Endothelial cell (in vitro differentiated cells): ENCODE results near the gene GXYLT2. TPM values are rescaled to one million over a fixed set of nuclear protein-coding genes. Genes with fewer than 3 reads are reported as not detected.

ENCODE experiments used
- DNase-seq: peaks from one replicate; pipeline ENCODE4 v3.0.0; 2021; ENCODE audit warnings: low spot score
- H3K27ac Mint-ChIP-seq: one replicate; pipeline ENCODE4 v1.8.0; 2021; ENCODE audit warnings: mixed read lengths, inconsistent platforms; ENCODE audit not compliant: unreplicated experiment
- H3K27me3 Mint-ChIP-seq: one replicate; pipeline ENCODE4 v1.8.0; 2021; ENCODE audit warnings: mild to moderate bottlenecking, moderate library complexity, mixed read lengths, inconsistent platforms; ENCODE audit not compliant: unreplicated experiment
- H3K36me3 Mint-ChIP-seq: one replicate; pipeline ENCODE4 v1.8.0; 2021; ENCODE audit warnings: mild to moderate bottlenecking, low read depth, mixed read lengths, inconsistent platforms; ENCODE audit not compliant: unreplicated experiment
- H3K4me1 Mint-ChIP-seq: one replicate; pipeline ENCODE4 v1.8.0; 2021; ENCODE audit warnings: mild to moderate bottlenecking, mixed read lengths, inconsistent platforms; ENCODE audit not compliant: unreplicated experiment
- H3K4me3 Mint-ChIP-seq: one replicate; pipeline ENCODE4 v1.8.0; 2021; ENCODE audit warnings: mild to moderate bottlenecking, mixed read lengths, inconsistent platforms; ENCODE audit not compliant: unreplicated experiment
- H3K9me3 Mint-ChIP-seq: one replicate; pipeline ENCODE4 v1.8.0; 2021; ENCODE audit warnings: mixed read lengths, inconsistent platforms; ENCODE audit not compliant: unreplicated experiment
- CTCF ChIP-seq: fragments of 200-600 bp; sonication (generic); IDR thresholded peaks from one replicate; pipeline ENCODE4 v1.5.0; 2021; ENCODE audit warnings: antibody characterized with exemption; ENCODE audit not compliant: unreplicated experiment
- total RNA-seq: library from RNA; stranded (reverse); fragmentation: NEBNext Ultra II Directional; extraction: Animal tissue kit (Norgen Biotek cat#: 25700); gene quantifications from one replicate; pipeline ENCODE4 v1.2.1, GENCODE V29; 2021; ENCODE audit not compliant: unreplicated experiment

GXYLT2 gene
- total RNA-seq, 1 donor from 2014 or later: 1.8 TPM

- Mint-ChIP-seq H3K4me1 (no peaks in the 10 kb centered on the region), H3K9me3 (no peaks in the 10 kb centered on the region), H3K36me3 (no peaks in the 10 kb centered on the region)
These were observed 65.6 kb downstream of the GXYLT2 start for GRCh38 chr3:72953325-72953956.

GRCh38 chr3:72957297-72957696 lies 69.5 kb downstream of the GXYLT2 start:
- Mint-ChIP-seq H3K9me3 (no peaks in the 10 kb centered on the region), H3K4me3 (no peak overlapping the region), H3K27ac (no peak overlapping the region), H3K36me3 (no peaks in the 10 kb centered on the region), H3K27me3 (no peaks in the 10 kb centered on the region), H3K4me1 (no peaks in the 10 kb centered on the region)
- no peak for DNase-seq
- TF ChIP-seq CTCF: no peak

More at GRCh38 chr3:72953325-72953956, 65.6 kb downstream of the GXYLT2 start:
- Mint-ChIP-seq H3K4me3 (no peak overlapping the region), H3K27me3 (no peaks in the 10 kb centered on the region), H3K27ac (no peak overlapping the region)
- TF ChIP-seq CTCF: no peak
- DNase-seq: no peak

GRCh38 chr3:72959336-72959735 lies 71.5 kb downstream of the GXYLT2 start:
- H3K36me3 Mint-ChIP-seq: no peaks in the 10 kb centered on the region
- no peak for TF ChIP-seq CTCF
- H3K27ac Mint-ChIP-seq: no peak overlapping the region
- no peaks in the 10 kb centered on the region for H3K4me1 Mint-ChIP-seq
- no peaks in the 10 kb centered on the region for H3K9me3 Mint-ChIP-seq
- no peaks in the 10 kb centered on the region for H3K27me3 Mint-ChIP-seq
- DNase-seq: no peak
- no peak overlapping the region for H3K4me3 Mint-ChIP-seq

- Mint-ChIP-seq H3K4me1 (no peaks in the 10 kb centered on the region), H3K9me3 (no peaks in the 10 kb centered on the region), H3K36me3 (no peaks in the 10 kb centered on the region), H3K4me3 (no peak overlapping the region), H3K27me3 (no peaks in the 10 kb centered on the region), H3K27ac (no peak overlapping the region)
- no peak for DNase-seq
- TF ChIP-seq CTCF: no peak
These were observed 73.1 kb downstream of the GXYLT2 start for GRCh38 chr3:72960812-72961518.

- Mint-ChIP-seq H3K4me1 (no peaks in the 10 kb centered on the region), H3K27ac (no peak overlapping the region), H3K36me3 (no peaks in the 10 kb centered on the region)
These were observed 73.9 kb downstream of the GXYLT2 start for GRCh38 chr3:72961752-72962151.

More at GRCh38 chr3:72961752-72962151, 73.9 kb downstream of the GXYLT2 start:
- Mint-ChIP-seq H3K4me3 (no peak overlapping the region), H3K27me3 (no peaks in the 10 kb centered on the region), H3K9me3 (no peaks in the 10 kb centered on the region)
- TF ChIP-seq CTCF: no peak
- no peak for DNase-seq
